Activated CD4-positive, alpha-beta memory T cell treated with anti-CD3 and anti-CD28 coated beads, Interleukin-2, amount 10 ng/mL, durations not matched to agents 7 days and 5 days (primary cell): Measurements from ENCODE around the gene FGF12. TPM values are rescaled to one million over a fixed set of nuclear protein-coding genes. Genes with fewer than 3 reads are reported as not detected.

ENCODE experiments used
- CTCF ChIA-PET: fragments of 350-600 bp; sonication (Branson Sonifier 250); formaldehyde crosslinking; loops from one replicate; lab custom pipeline; 2021; ENCODE audit warnings: antibody characterized with exemption, inconsistent platforms; lab: Charles Lee
- POLR2A ChIA-PET: fragments of 350-600 bp; sonication (Branson Sonifier 250); formaldehyde crosslinking; loops from one replicate; lab custom pipeline; 2021; ENCODE audit warnings: antibody characterized with exemption; lab: Charles Lee
- DNase-seq: peaks from one replicate; pipeline ENCODE4 v3.0.0-alpha.2; 2020
- H3K27ac Mint-ChIP-seq: one replicate; pipeline ENCODE4 v1.8.0; 2021; ENCODE audit warnings: mild to moderate bottlenecking, mixed read lengths
- H3K27me3 Mint-ChIP-seq: one replicate; pipeline ENCODE4 v1.8.0; 2021; ENCODE audit warnings: mixed read lengths
- H3K36me3 Mint-ChIP-seq: one replicate; pipeline ENCODE4 v1.8.0; 2021; ENCODE audit warnings: low read depth, mixed read lengths
- H3K4me1 Mint-ChIP-seq: one replicate; pipeline ENCODE4 v1.8.0; 2021; ENCODE audit warnings: mixed read lengths
- H3K4me3 Mint-ChIP-seq: one replicate; pipeline ENCODE4 v1.8.0; 2021; ENCODE audit warnings: mild to moderate bottlenecking, mixed read lengths
- H3K9me3 Mint-ChIP-seq: one replicate; pipeline ENCODE4 v1.8.0; 2021; ENCODE audit warnings: mixed read lengths
- total RNA-seq, 2 experiments: library from RNA; stranded (reverse); gene quantifications; one replicate each; pipeline ENCODE4 v1.2.3, GENCODE V29; 2021

FGF12 gene
- total RNA-seq, 2 experiments from 2014 or later = not detected

- Mint-ChIP-seq H3K36me3 (no peaks in the 10 kb centered on the region), H3K4me1 (no peaks in the 10 kb centered on the region), H3K27me3 (no peaks in the 10 kb centered on the region), H3K27ac (no peak overlapping the region), H3K4me3 (no peak overlapping the region), H3K9me3 (no peaks in the 10 kb centered on the region)
- ChIA-PET CTCF (no interaction called here), POLR2A (no interaction called here)
- DNase-seq = no peak
These were observed 466.2 kb downstream of the FGF12 start for GRCh38 chr3:192261135-192261534.

DNA sequence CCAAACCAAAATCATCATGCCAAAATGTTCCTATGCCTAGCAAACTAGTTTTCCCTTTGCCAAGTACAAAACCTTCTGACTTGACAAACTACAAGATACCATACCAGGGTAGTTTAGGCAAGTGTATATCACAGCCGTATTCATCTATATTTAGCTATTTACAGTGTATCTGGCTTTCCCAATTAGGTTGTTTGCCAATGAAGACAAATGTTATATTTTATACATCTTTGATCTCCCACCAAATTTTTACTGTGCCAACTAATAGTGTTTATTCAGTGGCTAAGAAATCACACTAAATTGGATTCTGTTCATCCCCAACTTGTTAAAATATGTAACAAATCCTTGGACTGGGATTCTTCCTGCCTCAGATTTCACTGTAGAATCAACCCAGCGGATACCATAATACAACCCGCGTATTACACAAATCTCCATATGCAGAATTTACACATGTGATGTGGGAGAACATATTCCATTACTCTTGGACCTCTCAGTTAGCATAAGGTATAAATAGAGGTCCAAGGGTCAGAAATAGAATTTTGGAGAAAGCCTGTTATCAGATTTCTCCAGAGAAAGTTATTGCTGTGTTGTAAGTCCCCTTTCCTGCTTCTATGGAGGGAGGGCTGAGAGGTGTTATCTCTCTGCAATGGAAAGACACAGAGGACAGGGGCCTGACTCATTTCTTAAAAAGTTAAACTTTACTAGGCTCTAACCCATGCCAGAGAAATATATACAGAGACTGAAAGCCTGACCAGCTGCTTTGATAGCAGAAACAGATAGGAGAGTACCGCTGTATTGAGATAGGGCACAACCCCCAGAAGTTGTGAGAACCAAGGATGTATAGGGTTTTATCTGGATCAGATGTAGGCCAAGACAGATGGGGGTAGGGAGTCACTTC, 467.0 kb downstream of the FGF12 start:
- Mint-ChIP-seq H3K4me3 (no peak overlapping the region), H3K9me3 (no peaks in the 10 kb centered on the region), H3K36me3 (no peaks in the 10 kb centered on the region), H3K4me1 (no peaks in the 10 kb centered on the region), H3K27me3 (no peaks in the 10 kb centered on the region), H3K27ac (no peak overlapping the region)
- no peak for DNase-seq
- POLR2A ChIA-PET = no interaction called here
- CTCF ChIA-PET = no interaction called here

GRCh38 chr3:192259661-192260060, 467.7 kb downstream of the FGF12 start:
- H3K4me3 Mint-ChIP-seq = no peak overlapping the region
- H3K27ac Mint-ChIP-seq = no peak overlapping the region
- ChIA-PET CTCF (no interaction called here), POLR2A (no interaction called here)
- H3K4me1 Mint-ChIP-seq = no peaks in the 10 kb centered on the region
- H3K36me3 Mint-ChIP-seq = no peaks in the 10 kb centered on the region
- H3K9me3 Mint-ChIP-seq = no peaks in the 10 kb centered on the region
- H3K27me3 Mint-ChIP-seq = no peaks in the 10 kb centered on the region
- DNase-seq = no peak

GRCh38 chr3:192258721-192259120, 468.6 kb downstream of the FGF12 start:
- H3K27ac Mint-ChIP-seq = no peak overlapping the region
- H3K4me3 Mint-ChIP-seq = no peak overlapping the region
- H3K27me3 Mint-ChIP-seq = no peaks in the 10 kb centered on the region
- no peaks in the 10 kb centered on the region for H3K4me1 Mint-ChIP-seq
- POLR2A ChIA-PET = no interaction called here
- H3K9me3 Mint-ChIP-seq = no peaks in the 10 kb centered on the region
- CTCF ChIA-PET = no interaction called here
- H3K36me3 Mint-ChIP-seq = no peaks in the 10 kb centered on the region
- no peak for DNase-seq

DNA sequence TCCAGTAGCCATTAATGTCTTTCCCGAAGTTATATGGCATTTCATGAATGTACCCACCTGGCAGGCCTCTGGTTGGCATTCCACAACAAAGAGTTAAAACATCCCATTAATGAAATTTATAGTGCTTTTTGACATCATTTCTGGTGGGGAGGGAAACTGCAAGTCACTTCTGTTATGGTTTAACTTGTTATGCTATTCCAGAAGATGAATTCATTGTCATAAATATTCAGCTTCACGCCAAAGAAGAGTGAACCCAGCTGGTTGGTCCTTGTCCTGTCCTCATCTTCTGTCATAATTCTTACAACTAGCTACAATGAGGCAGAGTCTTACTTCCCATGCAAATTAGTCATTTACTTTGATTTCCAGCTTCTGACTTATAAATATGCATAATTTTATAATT, 471.5 kb downstream of the FGF12 start:
- H3K27me3 Mint-ChIP-seq = no peaks in the 10 kb centered on the region
- POLR2A ChIA-PET = no interaction called here
- H3K27ac Mint-ChIP-seq = no peak overlapping the region
- no peak for DNase-seq
- H3K4me3 Mint-ChIP-seq = no peak overlapping the region
- no peaks in the 10 kb centered on the region for H3K9me3 Mint-ChIP-seq
- H3K36me3 Mint-ChIP-seq = no peaks in the 10 kb centered on the region
- CTCF ChIA-PET = no interaction called here
- no peaks in the 10 kb centered on the region for H3K4me1 Mint-ChIP-seq

DNA sequence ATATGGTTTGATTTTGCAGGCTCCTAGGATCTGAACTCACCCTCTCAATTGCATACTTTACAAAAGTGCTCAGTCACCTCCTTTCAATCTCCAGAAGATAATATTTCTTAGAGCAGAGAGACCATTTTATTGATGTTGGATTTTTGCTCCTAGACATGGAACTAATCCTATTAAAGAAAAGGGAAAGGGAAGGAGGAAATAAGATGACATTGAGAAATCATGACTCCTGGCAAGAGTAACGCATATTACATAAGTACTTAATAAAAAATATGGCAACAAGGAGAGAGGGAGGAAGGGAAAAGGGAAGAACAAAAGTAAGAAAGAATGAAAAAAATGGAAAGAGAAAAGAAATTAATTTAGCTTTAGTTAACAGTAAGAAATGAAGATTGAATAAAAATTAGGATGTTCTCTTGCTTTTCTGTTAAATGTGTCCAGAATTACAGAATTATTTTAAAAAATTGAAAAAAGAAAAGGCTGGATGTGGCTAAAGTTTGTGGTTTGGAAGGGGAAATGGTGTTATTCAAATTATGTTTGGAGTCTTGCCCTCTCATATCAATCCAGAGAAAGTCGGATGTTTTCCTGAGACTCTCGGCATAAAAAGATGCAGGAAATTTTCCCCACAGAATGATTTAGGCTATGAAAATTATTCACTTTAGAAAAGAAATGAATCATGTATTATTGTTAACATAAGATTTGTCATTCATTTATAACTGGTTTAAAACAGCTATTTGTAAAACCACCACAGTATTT, 474.0 kb downstream of the FGF12 start:
- no peaks in the 10 kb centered on the region for H3K36me3 Mint-ChIP-seq
- CTCF ChIA-PET = no interaction called here
- no peaks in the 10 kb centered on the region for H3K27me3 Mint-ChIP-seq
- H3K27ac Mint-ChIP-seq = no peak overlapping the region
- H3K4me3 Mint-ChIP-seq = no peak overlapping the region
- POLR2A ChIA-PET = no interaction called here
- no peaks in the 10 kb centered on the region for H3K4me1 Mint-ChIP-seq
- DNase-seq = no peak
- no peaks in the 10 kb centered on the region for H3K9me3 Mint-ChIP-seq

DNA sequence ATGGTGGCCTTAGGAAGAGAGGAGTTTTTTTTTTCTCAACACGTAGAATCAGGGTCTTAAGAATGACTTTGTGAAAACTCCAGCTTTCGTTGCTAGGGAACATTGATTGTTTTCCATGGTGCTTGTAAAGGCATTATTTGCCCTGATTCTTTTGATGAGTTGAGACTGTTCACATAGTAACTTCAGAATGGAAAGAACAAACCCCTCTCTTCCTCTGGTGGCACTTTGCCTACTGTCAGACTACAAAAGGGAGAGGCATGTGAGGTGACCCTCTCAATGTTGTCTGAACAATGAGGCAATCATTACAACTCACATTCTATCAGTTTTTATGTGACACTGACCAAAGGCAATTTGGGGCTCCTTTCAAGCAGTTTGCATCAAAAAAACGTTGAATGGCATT, 477.8 kb downstream of the FGF12 start:
- POLR2A ChIA-PET = no interaction called here
- Mint-ChIP-seq H3K36me3 (no peaks in the 10 kb centered on the region), H3K4me3 (no peak overlapping the region), H3K27ac (no peak overlapping the region), H3K27me3 (no peaks in the 10 kb centered on the region), H3K9me3 (no peaks in the 10 kb centered on the region), H3K4me1 (no peaks in the 10 kb centered on the region)
- DNase-seq = no peak
- CTCF ChIA-PET = no interaction called here

DNA sequence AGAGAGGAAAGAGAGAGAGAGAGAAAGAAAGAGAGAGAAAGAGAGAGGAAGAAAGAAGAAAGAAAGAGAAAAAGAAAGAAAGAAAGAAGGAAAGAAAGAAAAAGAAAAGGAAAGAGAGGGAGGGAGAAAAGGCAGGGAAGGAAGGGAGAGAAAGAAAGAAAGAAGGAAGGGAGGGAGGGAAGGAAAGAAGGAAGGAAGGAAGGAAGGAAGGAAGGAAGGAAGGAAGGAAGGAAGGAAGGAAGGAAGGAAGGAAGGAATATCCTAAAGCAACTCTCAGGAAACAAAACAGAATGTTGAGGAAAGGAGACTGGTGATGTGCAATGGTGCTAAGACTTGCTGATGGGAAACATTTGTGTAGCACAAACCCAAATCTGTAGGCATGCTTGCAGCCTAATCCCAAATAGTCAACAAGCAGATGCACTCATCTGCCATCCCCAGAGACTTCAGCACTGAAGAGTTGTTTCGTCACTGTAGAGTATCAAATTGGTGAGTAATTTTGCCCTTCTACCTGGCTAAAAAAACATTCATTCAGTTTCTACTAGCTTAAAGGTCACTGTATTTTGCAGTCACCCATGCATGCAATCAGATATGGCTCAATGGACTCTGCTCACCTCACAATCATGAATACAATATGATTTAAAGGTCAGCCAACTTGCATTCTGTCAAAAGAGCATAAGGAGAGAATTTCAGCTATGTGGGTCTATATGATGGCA, 480.3 kb downstream of the FGF12 start:
- no peaks in the 10 kb centered on the region for H3K4me1 Mint-ChIP-seq
- CTCF ChIA-PET = no interaction called here
- no peak overlapping the region for H3K27ac Mint-ChIP-seq
- H3K27me3 Mint-ChIP-seq = no peaks in the 10 kb centered on the region
- no peaks in the 10 kb centered on the region for H3K9me3 Mint-ChIP-seq
- no peak for DNase-seq
- H3K4me3 Mint-ChIP-seq = no peak overlapping the region
- H3K36me3 Mint-ChIP-seq = no peaks in the 10 kb centered on the region
- POLR2A ChIA-PET = no interaction called here

GRCh38 chr3:192244591-192244990, 482.8 kb downstream of the FGF12 start:
- H3K9me3 Mint-ChIP-seq = no peaks in the 10 kb centered on the region
- ChIA-PET POLR2A (no interaction called here), CTCF (no interaction called here)
- H3K27me3 Mint-ChIP-seq = no peaks in the 10 kb centered on the region
- H3K36me3 Mint-ChIP-seq = no peaks in the 10 kb centered on the region
- no peak overlapping the region for H3K27ac Mint-ChIP-seq
- no peak for DNase-seq
- H3K4me3 Mint-ChIP-seq = no peak overlapping the region
- no peaks in the 10 kb centered on the region for H3K4me1 Mint-ChIP-seq

DNA sequence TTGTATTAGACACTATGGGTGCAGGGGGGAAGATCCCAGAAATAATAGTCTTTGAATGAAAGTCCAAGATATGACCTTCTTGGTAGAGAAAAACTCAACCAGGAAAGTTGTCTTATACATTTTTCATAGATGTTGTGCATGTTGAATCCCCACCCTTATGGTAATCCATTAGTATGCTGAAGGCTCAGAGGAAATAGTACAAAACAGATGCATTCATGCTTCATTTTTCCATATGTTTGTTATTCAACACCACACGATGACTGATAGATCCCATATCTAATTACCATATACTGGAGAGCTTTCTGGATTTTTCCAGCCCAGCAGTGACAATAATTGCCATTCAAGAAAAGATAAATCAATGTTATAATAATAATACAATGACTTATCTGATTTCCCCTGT, 487.4 kb downstream of the FGF12 start:
- H3K9me3 Mint-ChIP-seq = peaks cover 2% of the 10 kb centered on the region
- H3K36me3 Mint-ChIP-seq = no peaks in the 10 kb centered on the region
- no peak overlapping the region for H3K4me3 Mint-ChIP-seq
- H3K27ac Mint-ChIP-seq = no peak overlapping the region
- CTCF ChIA-PET = no interaction called here
- H3K4me1 Mint-ChIP-seq = no peaks in the 10 kb centered on the region
- POLR2A ChIA-PET = no interaction called here
- no peaks in the 10 kb centered on the region for H3K27me3 Mint-ChIP-seq
- no peak for DNase-seq

DNA sequence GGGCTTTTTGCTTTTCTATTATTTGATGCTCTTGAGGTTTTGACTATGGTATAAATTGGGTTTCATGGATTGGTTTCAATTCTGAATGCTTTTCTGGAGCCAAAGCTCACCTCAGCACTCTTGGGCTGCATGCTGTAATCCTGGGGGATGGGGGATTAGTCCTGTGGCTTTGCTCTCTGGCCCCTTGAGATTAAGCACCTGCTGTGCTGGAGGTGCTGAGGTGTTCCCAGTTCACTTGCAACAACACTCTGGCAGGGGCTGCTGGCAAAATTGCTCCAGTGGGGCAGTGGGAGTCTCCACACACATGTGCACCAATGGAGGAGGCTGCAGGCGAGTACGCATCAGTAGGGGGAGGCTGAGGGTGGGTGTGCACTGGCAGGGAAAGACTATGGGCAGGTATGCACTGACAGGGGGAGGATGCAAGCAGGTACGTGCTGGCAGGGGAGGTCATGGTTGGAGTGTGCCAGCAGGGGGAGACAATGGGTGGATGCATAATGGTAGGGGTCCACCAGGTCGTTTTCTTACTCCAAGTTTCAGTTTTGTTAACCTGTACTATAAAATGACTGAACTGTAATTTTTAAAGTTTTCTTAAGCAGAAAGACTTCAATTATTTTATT, 489.2 kb downstream of the FGF12 start:
- H3K4me1 Mint-ChIP-seq = no peaks in the 10 kb centered on the region
- no peaks in the 10 kb centered on the region for H3K27me3 Mint-ChIP-seq
- DNase-seq = no peak
- ChIA-PET CTCF (interaction anchor here (1.2 kb wide), 1 partner anchor 206 kb away, joined by 3 read pairs; no protein-coding TSS in a partner anchor), POLR2A (no interaction called here)
- H3K27ac Mint-ChIP-seq = no peak overlapping the region
- H3K36me3 Mint-ChIP-seq = no peaks in the 10 kb centered on the region
- H3K4me3 Mint-ChIP-seq = no peak overlapping the region
- peaks cover 2% of the 10 kb centered on the region for H3K9me3 Mint-ChIP-seq

DNA sequence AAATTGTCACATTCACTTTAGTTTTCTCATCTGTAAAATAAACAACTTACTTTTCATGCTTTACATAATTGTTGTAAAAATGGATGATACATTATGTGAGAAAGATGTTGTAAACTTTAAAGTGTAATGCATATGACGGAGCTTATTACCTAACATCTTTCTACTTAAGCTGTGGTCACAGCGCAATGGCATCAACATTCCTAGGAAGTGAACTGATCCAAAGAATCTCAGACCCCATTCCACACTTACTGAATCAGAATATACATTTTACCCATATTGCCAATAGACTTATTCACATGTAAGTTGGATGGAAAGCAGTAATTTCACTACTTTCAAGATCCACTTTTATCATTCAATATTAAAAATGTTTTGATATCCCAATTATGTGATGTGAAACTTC, 497.5 kb downstream of the FGF12 start:
- H3K9me3 Mint-ChIP-seq = no peaks in the 10 kb centered on the region
- H3K36me3 Mint-ChIP-seq = no peaks in the 10 kb centered on the region
- no peak overlapping the region for H3K4me3 Mint-ChIP-seq
- H3K4me1 Mint-ChIP-seq = no peaks in the 10 kb centered on the region
- ChIA-PET POLR2A (no interaction called here), CTCF (no interaction called here)
- no peaks in the 10 kb centered on the region for H3K27me3 Mint-ChIP-seq
- H3K27ac Mint-ChIP-seq = no peak overlapping the region
- DNase-seq = no peak

DNA sequence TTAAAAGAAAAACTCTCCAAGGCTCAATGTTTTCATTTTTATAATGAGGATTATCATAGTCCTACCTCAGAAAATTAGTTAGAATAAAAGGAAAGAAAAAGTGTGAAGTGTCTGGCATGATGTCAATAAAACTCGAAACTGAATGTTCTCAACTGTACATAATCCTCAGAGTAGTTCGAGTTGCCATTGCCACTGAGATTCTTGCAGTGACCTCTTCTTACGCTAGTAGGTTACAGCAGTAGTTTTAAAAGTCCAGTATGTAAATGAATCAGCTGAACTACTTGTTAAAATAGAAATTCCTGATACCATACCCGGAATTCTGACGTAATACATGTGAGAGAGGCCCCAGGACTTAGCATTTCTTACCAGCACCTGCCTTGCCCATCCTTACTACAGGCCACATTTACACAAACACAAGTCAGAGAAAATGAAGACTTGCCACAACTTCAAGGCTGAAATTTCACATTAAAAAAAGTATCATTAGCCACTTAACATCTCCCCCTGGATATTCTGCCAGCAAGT, 502.6 kb downstream of the FGF12 start:
- no peak for DNase-seq
- POLR2A ChIA-PET = no interaction called here
- CTCF ChIA-PET = no interaction called here
- H3K36me3 Mint-ChIP-seq = no peaks in the 10 kb centered on the region
- H3K4me3 Mint-ChIP-seq = no peak overlapping the region
- no peaks in the 10 kb centered on the region for H3K27me3 Mint-ChIP-seq
- no peaks in the 10 kb centered on the region for H3K9me3 Mint-ChIP-seq
- H3K27ac Mint-ChIP-seq = no peak overlapping the region
- no peaks in the 10 kb centered on the region for H3K4me1 Mint-ChIP-seq
